GM23248 (cell line): Measurements from ENCODE around the gene DCUN1D2. TPM values are rescaled to one million over a fixed set of nuclear protein-coding genes. Genes with fewer than 3 reads are reported as not detected.

ENCODE experiments used
- DNase-seq: peaks from one replicate; pipeline ENCODE4 v3.0.0-alpha.2; 2015
- H2AFZ ChIP-seq: fragments of 200-600 bp; sonication (generic); 2 replicates; pipeline ENCODE4 v1.6.1; 2016; ENCODE audit warnings: antibody characterized with exemption
- H3F3A ChIP-seq: fragments of 200-600 bp; sonication (generic); 2 replicates; pipeline ENCODE4 v1.6.1; 2016; ENCODE audit warnings: mild to moderate bottlenecking, antibody characterized with exemption, mixed run types; ENCODE audit not compliant: insufficient read depth
- H3K27ac ChIP-seq: fragments of 200-600 bp; sonication (generic); 2 replicates; pipeline ENCODE4 v1.5.1; 2016; ENCODE audit warnings: mild to moderate bottlenecking
- H3K27me3 ChIP-seq: fragments of 200-600 bp; sonication (generic); replicated peaks from 2 replicates; pipeline ENCODE4 v1.6.1; 2016; ENCODE audit warnings: mild to moderate bottlenecking; ENCODE audit not compliant: insufficient read depth
- H3K36me3 ChIP-seq: fragments of 200-600 bp; sonication (generic); 2 replicates; pipeline ENCODE4 v1.6.1; 2016; ENCODE audit warnings: low read depth, mild to moderate bottlenecking
- H3K4me1 ChIP-seq: fragments of 200-600 bp; sonication (generic); 2 replicates; pipeline ENCODE4 v1.6.1; 2016; ENCODE audit warnings: mild to moderate bottlenecking; ENCODE audit not compliant: insufficient read depth
- H3K4me2 ChIP-seq: fragments of 200-600 bp; sonication (generic); one replicate; pipeline ENCODE4 v1.6.1; 2016; ENCODE audit warnings: mild to moderate bottlenecking; ENCODE audit not compliant: unreplicated experiment
- H3K4me3 ChIP-seq: fragments of 200-600 bp; sonication (generic); 2 replicates; pipeline ENCODE4 v1.5.1; 2016; ENCODE audit warnings: mild to moderate bottlenecking
- H3K79me2 ChIP-seq: fragments of 200-600 bp; sonication (generic); 2 replicates; pipeline ENCODE4 v1.6.1; 2016; ENCODE audit warnings: mild to moderate bottlenecking; ENCODE audit not compliant: insufficient read depth
- H3K9ac ChIP-seq: fragments of 200-600 bp; sonication (generic); 2 replicates; pipeline ENCODE4 v1.6.1; 2016; ENCODE audit warnings: mild to moderate bottlenecking
- H3K9me2 ChIP-seq: fragments of 200-600 bp; sonication (generic); 2 replicates; pipeline ENCODE4 v1.6.1; 2016; ENCODE audit warnings: mixed run types, mild to moderate bottlenecking, moderate library complexity; ENCODE audit not compliant: insufficient read depth
- H3K9me3 ChIP-seq: fragments of 200-600 bp; sonication (generic); one replicate; pipeline ENCODE4 v1.6.1; 2017; ENCODE audit warnings: low read depth
- H4K20me1 ChIP-seq: fragments of 200-600 bp; sonication (generic); 2 replicates; pipeline ENCODE4 v1.6.0; 2016; ENCODE audit not compliant: insufficient read depth
- EZH2 ChIP-seq: fragments of 200-600 bp; sonication (generic); IDR thresholded peaks from 2 replicates; pipeline ENCODE4 v1.6.1; 2018; ENCODE audit warnings: antibody characterized with exemption, mild to moderate bottlenecking; ENCODE audit not compliant: insufficient read depth, poor library complexity, severe bottlenecking
- EZH2phosphoT487 ChIP-seq: fragments of 200-600 bp; sonication (generic); IDR thresholded peaks from 2 replicates; pipeline ENCODE4 v1.6.1; 2018; ENCODE audit warnings: antibody characterized with exemption, moderate library complexity, mild to moderate bottlenecking, low read depth; ENCODE audit not compliant: insufficient read depth
- WGBS, 2 experiments: methylation state at CpG; one replicate each; pipeline ENCODE4 v1.1.6; 2015 to 2017; ENCODE audit warnings: low lambda C conversion rate in 2 of 2, low coverage in 1 of 2; ENCODE audit errors: missing lambda C conversion rate in 2 of 2; 5-methylcytosine and 5-hydroxymethylcytosine counted together
- in situ Hi-C: fragments of 300-500 bp; cut with MboI; formaldehyde crosslinking; loops from 2 replicates; pipeline ENCODE4 v1.15.0; 2020
- polyA plus RNA-seq: library from polyadenylated mRNA; unstranded; fragments of >200 nt; fragmentation: Nextera tagmentation; extraction: Ambion mirVana; gene quantifications from 2 replicates; pipeline ENCODE4 v1.2.1, GENCODE V29; 2016
- total RNA-seq: library from RNA; depleted of rRNA; stranded (reverse); fragments of >200 nt; shearing (Covaris generic); gene quantifications from 2 replicates; pipeline ENCODE4 v1.2.3, GENCODE V29; 2014

DCUN1D2 gene
- total and polyA plus RNA-seq, 2 experiments from 2014 or later, result 7.2 to 9.9 TPM

GRCh38 chr13:113448885-113449692 is 41.4 kb downstream of the DCUN1D2 start:
- 78 to 84% methylated on average over 26 to 29 of the region's 29 CpGs for WGBS, 2 experiments
- in situ Hi-C loops, result no loop called here
- no peaks in the 10 kb centered on the region for H3K27me3 ChIP-seq
- H3K9me2 ChIP-seq, result no peaks in the 10 kb centered on the region
- no peak for TF ChIP-seq EZH2phosphoT487
- DNase-seq, result peak; percentile 33
- no peak overlapping the region for H3K9ac ChIP-seq
- H3K9me3 ChIP-seq, result no peaks in the 10 kb centered on the region
- no peaks in the 10 kb centered on the region; the same call in 1 of the 2 replicates for H3K36me3 ChIP-seq
- no peak overlapping the region for H3K4me3 ChIP-seq
- H3K27ac ChIP-seq, result no peak overlapping the region
- H4K20me1 ChIP-seq, result no peaks in the 10 kb centered on the region
- no peak overlapping the region for H3K4me2 ChIP-seq
- no peaks in the 10 kb centered on the region for H3K79me2 ChIP-seq
- peaks cover 6% of the 10 kb centered on the region for H3K4me1 ChIP-seq
- H2AFZ ChIP-seq, result no peak overlapping the region
- H3F3A ChIP-seq, result no peaks in the 10 kb centered on the region

DNA sequence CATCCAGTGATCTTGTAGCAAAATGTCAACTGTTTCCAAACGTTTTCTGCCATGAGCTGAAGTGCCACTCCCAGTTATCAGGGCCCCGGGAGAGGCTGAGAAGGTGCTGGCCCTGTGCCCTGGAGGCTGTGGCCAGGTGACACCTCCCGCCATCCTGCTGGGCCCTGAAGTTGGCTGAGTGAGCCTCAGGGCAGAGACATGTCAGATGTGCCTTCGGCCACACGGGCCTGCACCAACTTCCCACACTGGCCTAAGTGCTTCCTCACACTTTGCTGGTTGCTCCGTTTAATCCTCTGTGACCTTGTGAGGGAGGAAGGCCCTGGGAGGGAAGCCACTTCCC is 42.0 kb downstream of the DCUN1D2 start:
- H3K79me2 ChIP-seq, result no peaks in the 10 kb centered on the region
- no peaks in the 10 kb centered on the region for H4K20me1 ChIP-seq
- no peaks in the 10 kb centered on the region for H3K9me3 ChIP-seq
- no peak for DNase-seq
- H3F3A ChIP-seq, result no peaks in the 10 kb centered on the region
- no peak overlapping the region for H3K4me3 ChIP-seq
- no peak overlapping the region for H2AFZ ChIP-seq
- H3K9ac ChIP-seq, result no peak overlapping the region
- 0 out of 2 replicates have a peak, but pooled peaks cover 2% of the 10 kb centered on the region for H3K4me1 ChIP-seq
- H3K27me3 ChIP-seq, result no peaks in the 10 kb centered on the region
- TF ChIP-seq EZH2, result no peak
- no peak for TF ChIP-seq EZH2phosphoT487
- WGBS, 2 experiments, result 77 to 82% methylated on average over 6 of the region's 6 CpGs
- no peaks in the 10 kb centered on the region; the same call in 1 of the 2 replicates for H3K36me3 ChIP-seq
- H3K27ac ChIP-seq, result no peak overlapping the region
- no peaks in the 10 kb centered on the region for H3K9me2 ChIP-seq
- H3K4me2 ChIP-seq, result no peak overlapping the region
- in situ Hi-C loops, result no loop called here

- Histone ChIP-seq H3K27me3 (no peaks in the 10 kb centered on the region), H3K4me2 (no peak overlapping the region), H3K36me3 (peaks cover 5% of the 10 kb centered on the region; the same call in 1 of the 2 replicates), H3K9me3 (no peaks in the 10 kb centered on the region), H3K27ac (no peak overlapping the region), H3K79me2 (no peaks in the 10 kb centered on the region), H3K9me2 (no peaks in the 10 kb centered on the region), H3K9ac (no peak overlapping the region), H3K4me1 (no peaks in the 10 kb centered on the region), H2AFZ (no peak overlapping the region), H4K20me1 (no peaks in the 10 kb centered on the region), H3K4me3 (no peak overlapping the region), H3F3A (no peaks in the 10 kb centered on the region)
- TF ChIP-seq EZH2, result no peak
- TF ChIP-seq EZH2phosphoT487, result no peak
- DNase-seq, result no peak
- WGBS, 2 experiments, result 92% methylated on average over 6 of the region's 6 CpGs
- in situ Hi-C loops, result no loop called here
Measured at GRCh38 chr13:113447596-113447995, 42.9 kb downstream of the DCUN1D2 start.

DNA sequence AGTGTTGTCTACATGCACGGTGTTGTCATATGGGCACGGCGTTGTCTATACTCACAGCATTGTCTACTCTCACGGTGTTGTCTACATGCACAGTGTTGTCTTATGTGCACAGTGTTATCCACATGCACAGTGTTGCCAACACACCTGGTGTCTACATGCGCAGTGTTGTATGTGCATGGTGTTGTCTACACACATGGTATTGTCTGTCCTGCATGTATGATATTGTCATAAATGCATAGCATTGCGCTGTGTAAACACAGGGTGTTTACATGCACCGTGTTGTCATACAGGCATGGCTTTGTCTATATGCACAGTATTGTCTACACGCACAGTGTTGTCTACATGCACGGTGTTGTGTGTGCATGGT is 44.0 kb downstream of the DCUN1D2 start:
- Histone ChIP-seq H4K20me1 (no peaks in the 10 kb centered on the region), H3K4me1 (no peaks in the 10 kb centered on the region), H3K9ac (no peak overlapping the region), H3K36me3 (peaks cover 5% of the 10 kb centered on the region; the same call in 1 of the 2 replicates), H3K4me3 (no peak overlapping the region), H3K27ac (no peak overlapping the region), H3K27me3 (no peaks in the 10 kb centered on the region), H3F3A (no peaks in the 10 kb centered on the region), H3K4me2 (no peak overlapping the region), H3K9me2 (no peaks in the 10 kb centered on the region), H2AFZ (no peak overlapping the region), H3K9me3 (no peaks in the 10 kb centered on the region), H3K79me2 (no peaks in the 10 kb centered on the region)
- DNase-seq, result no peak
- in situ Hi-C loops, result no loop called here
- TF ChIP-seq EZH2 (no peak), EZH2phosphoT487 (no peak)
- 93 to 95% methylated on average over 9 of the region's 9 CpGs for WGBS, 2 experiments
